GM12872 (cell line): Measurements from ENCODE around the gene PARP15.

Source experiments
- CTCF ChIP-seq: IDR thresholded peaks from 3 replicates; pipeline ENCODE4 v1.5.1; 2011; ENCODE audit warnings: low read depth, mild to moderate bottlenecking, low read length, moderate library complexity; ENCODE audit not compliant: insufficient read depth

Gene PARP15

GRCh38 chr3:122603056-122603455 lies 25.6 kb downstream of the PARP15 start:
- TF ChIP-seq CTCF, result no peak

DNA sequence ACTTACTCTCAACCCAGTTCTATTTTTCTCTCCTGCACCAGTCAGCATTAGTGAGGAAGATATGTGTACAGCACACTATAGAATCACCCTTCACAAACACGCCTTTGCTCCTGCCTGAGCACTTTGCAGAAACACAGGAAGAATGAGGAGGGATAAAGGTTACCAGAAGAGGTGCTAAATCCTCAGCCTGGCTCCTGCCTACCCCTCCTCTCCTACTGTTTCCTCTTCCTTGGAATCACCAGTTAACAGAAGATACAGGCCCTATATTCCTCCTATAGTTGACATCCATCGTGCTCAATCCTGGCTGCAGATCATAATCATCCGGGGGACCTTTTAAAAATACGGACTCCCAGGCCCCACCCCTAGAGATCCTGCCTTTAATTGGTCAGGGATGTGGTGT lies 28.9 kb downstream of the PARP15 start:
- TF ChIP-seq CTCF, result no peak

- TF ChIP-seq CTCF, result no peak
These were observed 31.5 kb downstream of the PARP15 start for GRCh38 chr3:122608916-122609315.

- TF ChIP-seq CTCF, result no peak
These were observed 32.5 kb downstream of the PARP15 start for GRCh38 chr3:122609798-122610559.

DNA sequence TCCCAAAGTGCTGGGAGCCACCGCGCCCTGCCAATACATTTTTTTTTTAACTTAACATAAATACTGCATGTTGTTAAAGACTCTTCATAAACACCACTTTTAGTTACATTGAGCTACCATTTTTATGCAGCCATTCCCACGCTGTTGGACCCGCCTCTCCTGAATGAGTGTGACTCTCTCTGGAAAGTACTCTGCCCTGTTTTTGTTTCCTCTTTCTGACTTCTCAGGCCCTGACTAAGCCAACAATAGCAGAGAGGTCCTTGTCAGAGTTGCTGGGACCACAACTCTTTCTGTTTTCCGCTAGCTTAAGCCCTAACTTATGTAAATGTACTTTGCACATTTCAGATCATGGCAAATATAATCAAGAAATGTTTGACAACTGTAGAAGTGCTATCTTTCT lies 35.2 kb downstream of the PARP15 start:
- no peak for TF ChIP-seq CTCF

DNA sequence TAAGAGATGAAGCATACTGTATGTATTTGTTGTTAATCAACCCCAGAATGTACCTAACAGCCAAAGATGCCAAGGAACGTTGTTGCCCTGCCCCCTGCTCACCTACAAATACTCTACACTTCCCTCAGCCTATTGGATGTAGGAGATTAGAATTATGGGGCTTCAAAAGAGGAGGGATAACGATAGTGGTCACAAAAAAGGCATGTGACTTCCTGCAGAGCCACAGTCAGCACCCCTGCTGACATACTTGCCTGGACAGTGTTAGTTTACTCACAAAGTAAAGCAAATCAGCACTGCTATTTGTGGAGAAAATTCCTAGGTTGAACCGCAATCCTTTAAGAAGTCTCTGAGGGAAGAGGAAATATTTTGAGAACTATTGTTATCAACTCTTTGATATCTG lies 37.9 kb downstream of the PARP15 start:
- no peak for TF ChIP-seq CTCF

DNA sequence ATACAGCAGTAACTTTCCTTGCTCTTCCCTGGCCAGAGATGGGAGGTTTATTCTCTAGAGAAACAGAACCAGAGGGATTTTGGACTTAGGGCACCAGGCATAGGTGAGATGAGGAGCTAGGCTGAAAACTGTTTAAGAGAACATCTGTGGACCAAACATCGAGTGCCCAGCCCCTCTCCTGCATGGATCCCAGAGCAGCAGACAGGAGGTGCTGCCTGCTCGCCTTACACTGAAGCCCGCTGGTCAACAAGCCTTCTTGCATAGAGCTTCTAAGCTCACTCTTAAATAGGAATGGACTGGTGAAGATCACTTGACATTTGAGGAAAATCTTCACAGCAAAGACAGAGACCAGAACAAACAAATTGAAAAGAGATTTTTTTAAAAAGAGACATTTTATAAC lies 41.2 kb downstream of the PARP15 start:
- TF ChIP-seq CTCF, result no peak
